Thymus (tissue), 11 donors: ENCODE data around the gene RS1. TPM values are rescaled to one million over a fixed set of nuclear protein-coding genes. Genes with fewer than 3 reads are reported as not detected.

Experiments
- DNase-seq, 9 donors: peaks; one replicate each; pipeline ENCODE4 v3.0.0-alpha.2; 2013; ENCODE audit warnings: low spot score in 9 of 9, low read depth in 6 of 9, missing footprints in 1 of 9
- H3K27ac ChIP-seq, 2 donors: one replicate each; pipeline ENCODE4 v1.5.1; 2013; ENCODE audit warnings: control low read depth in 1 of 2, low read depth in 1 of 2, low read length in 1 of 2, mild to moderate bottlenecking in 1 of 2, moderate library complexity in 1 of 2
- H3K27me3 ChIP-seq, 2 donors: one replicate each; pipeline ENCODE4 v1.5.1; 2013; ENCODE audit warnings: low read length in 1 of 2; ENCODE audit not compliant: control insufficient read depth in 2 of 2, insufficient read depth in 1 of 2
- H3K36me3 ChIP-seq, 2 donors: one replicate each; pipeline ENCODE4 v1.5.1; 2013; ENCODE audit warnings: low read length in 1 of 2, mild to moderate bottlenecking in 1 of 2, moderate library complexity in 1 of 2; ENCODE audit not compliant: control insufficient read depth in 2 of 2, insufficient read depth in 2 of 2
- H3K4me1 ChIP-seq, 2 donors: one replicate each; pipeline ENCODE4 v1.5.1; 2013; ENCODE audit warnings: low read length in 2 of 2; ENCODE audit not compliant: control insufficient read depth in 2 of 2, insufficient read depth in 2 of 2
- H3K4me3 ChIP-seq, 2 donors: one replicate each; pipeline ENCODE4 v1.5.1; 2013; ENCODE audit warnings: low read length in 2 of 2, control low read depth in 1 of 2, mild to moderate bottlenecking in 1 of 2
- H3K9me3 ChIP-seq, 2 donors: one replicate each; pipeline ENCODE4 v1.5.1; 2013; ENCODE audit warnings: low read length in 1 of 2, mild to moderate bottlenecking in 1 of 2; ENCODE audit not compliant: control insufficient read depth in 2 of 2, insufficient read depth in 1 of 2
- WGBS: extraction: QIAGEN DNeasy Blood & Tissue Kit; methylation state at CpG from one replicate; pipeline ENCODE4 v1.1.7; 2013; 5-methylcytosine and 5-hydroxymethylcytosine counted together
- polyA plus RNA-seq: library from polyadenylated mRNA; stranded (reverse); fragments of 200-250 nt; gene quantifications from one replicate; pipeline ENCODE4 v1.2.3, GENCODE V29; 2013
- total RNA-seq: library from RNA; stranded (reverse); fragments of 120-200 nt; gene quantifications from one replicate; pipeline ENCODE4 v1.2.4, GENCODE V29; 2013
- donor health status: healthy.

Gene RS1
- total and polyA plus RNA-seq, 2 donors = 0.05 to 0.07 TPM

DNA sequence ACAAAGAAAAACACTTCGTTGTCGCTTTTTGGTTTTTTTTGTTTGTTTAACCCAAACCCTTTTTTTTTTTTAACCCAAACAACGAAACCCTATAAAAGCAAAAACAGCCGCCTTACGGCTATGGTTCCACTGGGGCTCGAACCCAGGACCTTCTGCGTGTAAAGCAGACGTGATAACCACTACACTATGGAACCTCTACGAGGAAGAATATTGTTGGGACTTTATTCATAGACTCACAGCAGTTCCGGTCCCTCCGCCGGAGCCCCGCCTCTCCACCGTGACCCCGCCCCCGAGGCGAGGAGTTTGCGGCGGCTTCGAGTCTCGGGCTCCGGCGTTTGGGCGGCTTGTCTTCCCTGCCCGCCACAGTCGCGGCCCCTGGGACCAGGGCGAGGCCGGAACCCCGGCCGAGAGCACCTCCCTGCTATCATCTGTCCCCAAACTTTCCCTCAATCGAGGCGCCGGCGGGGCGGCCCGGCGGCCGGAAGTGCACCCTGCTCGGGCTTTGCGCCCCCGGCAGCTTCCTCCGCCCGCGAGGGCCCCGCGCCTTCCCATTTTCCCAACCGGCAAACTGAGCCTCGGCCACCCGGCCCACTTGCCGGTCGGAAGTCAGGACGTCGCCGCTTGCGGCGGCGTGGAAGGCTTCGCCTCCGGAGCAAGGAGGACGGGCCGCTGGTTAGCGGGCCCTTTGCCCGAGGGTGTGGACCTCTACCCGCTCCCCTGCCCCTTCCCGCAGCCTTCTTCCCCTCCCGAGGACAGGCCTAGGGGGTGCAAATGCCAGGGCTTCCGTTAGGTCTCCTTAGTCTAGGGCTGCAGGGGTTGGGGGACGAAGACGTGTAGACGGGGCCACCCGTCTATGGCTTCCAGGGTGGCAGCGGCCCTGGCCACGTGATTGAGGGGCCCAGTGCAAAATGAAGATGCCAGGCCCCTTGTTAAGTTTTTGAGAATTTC, 3.2 kb upstream of the RS1 start:
- WGBS = 2% methylated on average over 74 of the region's 74 CpGs
- DNase-seq = peak; percentile 60 to 90 (median 71)
- H3K4me3 ChIP-seq = peak overlapping the region; percentile 71 to 73

DNA sequence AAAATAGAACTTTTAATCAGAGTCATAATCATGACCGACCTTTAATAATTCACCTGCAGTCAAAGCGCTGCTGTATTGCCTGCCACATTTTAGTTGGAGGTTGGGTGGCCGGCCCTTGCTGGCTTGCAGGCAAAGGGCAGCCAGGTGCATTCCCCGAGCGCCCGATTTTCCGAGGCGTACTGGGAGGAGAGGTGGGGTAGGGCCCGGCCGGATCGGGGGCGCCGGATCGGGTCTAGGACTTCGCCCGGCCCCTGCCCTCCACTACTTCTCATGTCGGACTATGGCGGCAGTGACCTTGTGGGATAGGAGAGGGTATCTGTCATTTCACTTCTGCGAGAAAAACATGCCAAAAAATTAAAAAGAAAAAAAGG, 2.5 kb upstream of the RS1 start:
- H3K4me3 ChIP-seq = peak overlapping the region; percentile 71 to 73
- DNase-seq = peak in 1 of 9 donors; percentile 7
- H3K36me3 ChIP-seq = no peaks in the 10 kb centered on the region
- H3K27ac ChIP-seq = peak overlapping the region; percentile 38 to 70
- no peaks in the 10 kb centered on the region for H3K27me3 ChIP-seq
- H3K4me1 ChIP-seq = peaks cover 0 to 3% of the 10 kb centered on the region in 2 donors
- under 1% methylated on average over 19 of the region's 19 CpGs for WGBS
- peaks cover 0 to 5% of the 10 kb centered on the region in 2 donors for H3K9me3 ChIP-seq

More for the DNA sequence above, 3.2 kb upstream of the RS1 start:
- peaks cover 0 to 5% of the 10 kb centered on the region in 2 donors for H3K9me3 ChIP-seq
- H3K27ac ChIP-seq = peak overlapping the region; percentile 86 to 91
- H3K27me3 ChIP-seq = no peaks in the 10 kb centered on the region
- peaks cover 0 to 3% of the 10 kb centered on the region in 2 donors for H3K4me1 ChIP-seq
- no peaks in the 10 kb centered on the region for H3K36me3 ChIP-seq

DNA sequence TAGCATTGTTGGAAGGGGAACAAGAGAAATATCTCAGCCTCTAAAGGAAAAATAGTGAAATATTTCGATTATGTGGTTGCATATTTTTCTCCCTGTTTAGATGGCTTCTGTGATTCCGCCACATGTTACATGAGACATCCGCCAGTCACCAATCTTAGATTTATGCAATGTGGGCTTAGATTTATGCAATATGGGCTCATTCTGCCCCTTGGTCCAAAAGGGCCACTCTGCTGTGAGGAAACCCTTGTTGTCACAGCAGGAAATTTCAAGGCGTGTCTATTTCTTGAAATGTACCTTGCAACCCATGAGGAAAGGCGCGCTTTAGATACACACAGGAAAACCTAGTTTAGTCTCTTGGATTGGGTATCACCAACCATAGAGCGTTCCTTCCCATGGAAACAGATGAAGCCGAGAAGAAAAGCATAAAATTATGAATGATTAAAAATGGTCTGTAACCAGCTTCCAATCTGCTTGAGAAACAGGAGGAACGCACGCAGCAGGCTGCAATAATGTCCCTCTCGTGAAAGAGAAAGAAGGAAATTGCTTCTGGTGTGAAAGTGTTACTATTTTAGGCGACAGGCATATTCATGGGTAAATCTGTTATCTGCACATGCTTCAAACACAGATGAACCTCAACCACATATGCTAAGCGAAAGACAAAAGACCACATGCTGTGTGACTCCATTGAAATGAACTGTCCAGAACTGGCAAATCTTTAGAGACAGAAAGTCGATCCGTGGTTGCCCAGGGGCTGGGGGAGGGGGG, 3.7 kb downstream of the RS1 start:
- Histone ChIP-seq H3K9me3 (no peaks in the 10 kb centered on the region), H3K27ac (peak overlapping the region in 1 of 2 donors; percentile 68), H3K27me3 (no peaks in the 10 kb centered on the region), H3K4me3 (no peak overlapping the region), H3K36me3 (no peaks in the 10 kb centered on the region), H3K4me1 (no peaks in the 10 kb centered on the region)
- peak in 3 of 9 donors; percentile 4 to 43 (median 15) for DNase-seq
- 48% methylated on average over 15 of the region's 15 CpGs for WGBS

DNA sequence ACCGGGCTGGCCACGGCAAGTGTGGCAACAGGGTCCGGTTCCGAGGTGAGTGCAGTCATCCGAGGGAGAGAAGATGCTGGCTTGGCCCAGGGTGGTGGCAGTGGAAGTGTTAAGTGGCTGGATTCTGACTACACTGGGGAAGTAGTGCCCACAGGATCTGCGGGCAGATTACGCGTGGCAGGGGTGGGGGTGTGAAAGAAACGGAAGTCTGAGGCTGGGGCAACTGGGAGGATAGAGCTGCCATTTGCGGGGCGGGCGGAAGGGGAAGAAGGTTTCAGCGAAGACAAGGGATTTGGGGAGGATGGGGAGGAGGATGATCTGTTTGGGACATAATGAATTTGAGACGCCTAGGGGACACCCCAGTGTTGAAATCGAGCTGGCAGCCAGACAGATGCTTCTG, 5.3 kb downstream of the RS1 start:
- no peaks in the 10 kb centered on the region for H3K27me3 ChIP-seq
- 72% methylated on average over 15 of the region's 15 CpGs for WGBS
- H3K4me1 ChIP-seq = no peaks in the 10 kb centered on the region
- no peaks in the 10 kb centered on the region for H3K36me3 ChIP-seq
- H3K9me3 ChIP-seq = no peaks in the 10 kb centered on the region
- no peak overlapping the region for H3K27ac ChIP-seq
- no peak for DNase-seq
- H3K4me3 ChIP-seq = no peak overlapping the region

DNA sequence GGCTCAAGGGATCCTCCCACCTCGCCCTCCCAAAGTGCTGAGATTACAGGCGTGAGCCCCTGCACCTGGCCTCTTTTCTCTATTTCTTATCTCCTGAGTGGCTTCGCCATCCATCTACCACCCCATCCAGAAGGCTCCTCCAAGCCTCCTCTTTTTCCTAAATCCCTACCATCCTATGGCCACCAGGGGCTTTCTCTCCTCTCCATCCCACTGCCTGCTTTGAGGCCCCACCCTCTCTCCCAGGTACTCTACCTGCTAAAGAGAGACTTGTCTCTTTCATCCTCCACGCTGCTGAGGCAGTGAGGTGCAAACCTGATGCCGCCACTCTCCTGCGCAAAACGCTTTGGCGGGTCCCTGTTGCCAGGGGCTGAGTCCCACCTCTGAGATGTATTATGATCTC, 7.0 kb downstream of the RS1 start:
- Histone ChIP-seq H3K27me3 (no peaks in the 10 kb centered on the region), H3K27ac (no peak overlapping the region), H3K4me1 (no peaks in the 10 kb centered on the region), H3K36me3 (no peaks in the 10 kb centered on the region), H3K4me3 (no peak overlapping the region), H3K9me3 (no peaks in the 10 kb centered on the region)
- WGBS = 95% methylated on average over 8 of the region's 8 CpGs
- no peak for DNase-seq

DNA sequence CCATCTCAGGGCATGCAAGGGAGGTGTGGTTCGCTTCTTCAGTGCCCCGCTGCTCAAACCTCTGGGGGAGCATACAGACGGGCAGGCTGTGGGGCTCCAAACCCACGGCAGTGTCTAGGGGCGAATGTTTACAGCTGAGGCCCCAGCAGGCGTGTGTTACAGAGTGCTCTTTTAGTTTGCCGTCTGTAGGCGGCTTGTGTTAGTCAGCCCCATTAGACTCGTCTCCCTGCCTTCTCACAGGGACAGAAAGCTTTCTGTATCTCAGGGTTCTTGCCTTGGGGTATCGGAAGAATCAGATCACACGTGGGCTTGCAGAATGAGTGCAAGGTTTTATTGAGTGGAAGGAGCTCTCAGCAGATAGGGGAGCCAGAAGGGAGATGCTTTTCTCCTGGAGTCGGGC, 10.6 kb downstream of the RS1 start:
- no peak for DNase-seq
- H3K4me1 ChIP-seq = no peaks in the 10 kb centered on the region
- H3K27me3 ChIP-seq = no peaks in the 10 kb centered on the region
- no peaks in the 10 kb centered on the region for H3K9me3 ChIP-seq
- H3K36me3 ChIP-seq = no peaks in the 10 kb centered on the region
- no peak overlapping the region for H3K27ac ChIP-seq
- no peak overlapping the region for H3K4me3 ChIP-seq
- 97% methylated on average over 12 of the region's 12 CpGs for WGBS

DNA sequence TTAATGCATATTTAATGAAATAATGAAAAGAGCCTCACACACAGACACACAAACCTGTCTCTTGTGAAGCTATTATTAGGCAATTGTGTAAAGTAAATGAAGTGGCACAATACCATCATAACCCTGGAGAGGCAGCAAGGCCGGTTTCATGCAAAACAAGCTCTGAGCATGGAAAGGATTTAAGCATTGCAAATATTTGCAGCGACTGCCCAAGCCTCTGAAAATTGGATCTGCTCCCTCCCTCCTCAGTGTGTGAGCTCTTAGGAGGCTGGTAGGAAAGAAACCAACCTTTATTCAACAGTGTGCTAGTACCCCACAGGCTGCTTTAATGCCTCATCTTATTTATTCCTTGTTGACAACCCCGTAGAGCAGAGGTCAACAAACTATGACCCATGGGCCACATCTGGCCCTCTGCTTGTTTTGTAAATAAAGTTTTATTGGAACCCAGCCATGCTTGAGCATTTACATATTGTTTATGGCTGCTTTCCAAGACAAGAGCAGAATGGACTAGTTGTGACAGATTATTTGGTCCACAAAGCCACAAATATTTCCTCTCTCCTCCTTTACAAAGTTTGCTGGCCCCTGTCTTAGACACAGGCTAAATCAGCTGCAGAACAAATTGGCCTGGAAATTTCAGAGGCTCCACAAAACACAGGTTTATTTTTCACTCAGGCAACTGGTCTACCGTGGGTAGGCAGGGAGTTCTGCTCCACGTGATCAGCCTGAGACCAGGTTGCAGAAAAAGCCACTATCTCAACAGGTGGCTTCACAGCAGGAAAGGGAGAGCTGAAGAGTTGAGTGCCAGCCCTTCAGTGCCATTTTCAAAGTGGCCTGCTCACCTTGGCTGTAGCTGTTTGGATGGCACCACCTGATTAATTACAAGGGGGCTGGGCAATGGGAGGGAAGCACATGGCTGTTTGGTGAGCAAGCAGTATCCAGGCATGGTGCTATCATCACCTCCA, 16.8 kb downstream of the RS1 start:
- DNase-seq = no peak
- H3K9me3 ChIP-seq = no peaks in the 10 kb centered on the region
- H3K27ac ChIP-seq = no peak overlapping the region
- WGBS = 76% methylated on average over 5 of the region's 5 CpGs
- no peak overlapping the region for H3K4me3 ChIP-seq
- no peaks in the 10 kb centered on the region for H3K4me1 ChIP-seq
- H3K27me3 ChIP-seq = no peaks in the 10 kb centered on the region
- no peaks in the 10 kb centered on the region for H3K36me3 ChIP-seq

DNA sequence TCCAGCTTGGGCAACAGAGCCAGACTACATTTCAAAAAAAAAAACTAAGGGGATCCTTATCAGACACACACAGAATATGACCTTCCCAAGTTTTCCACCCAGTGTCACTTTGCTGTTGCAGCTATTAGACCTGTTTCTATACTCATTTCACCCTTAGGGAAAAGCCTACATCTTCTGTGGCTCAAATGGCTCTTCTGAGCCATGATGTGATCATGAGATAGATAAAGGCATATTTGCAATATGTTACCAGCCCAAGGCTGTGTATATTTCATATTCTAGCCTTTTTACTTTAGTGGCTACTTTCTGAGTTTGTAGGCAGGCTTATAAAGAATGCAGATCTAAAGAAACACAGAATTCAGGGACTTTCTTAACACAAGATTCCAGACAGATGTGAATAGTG, 19.3 kb downstream of the RS1 start:
- DNase-seq = no peak
- Histone ChIP-seq H3K27me3 (no peaks in the 10 kb centered on the region), H3K36me3 (no peaks in the 10 kb centered on the region), H3K9me3 (no peaks in the 10 kb centered on the region), H3K4me3 (no peak overlapping the region), H3K27ac (no peak overlapping the region), H3K4me1 (no peaks in the 10 kb centered on the region)
